Neural progenitor cell (in vitro differentiated cells): ENCODE data around the gene LGALS1. TPM values are rescaled to one million over a fixed set of nuclear protein-coding genes. Genes with fewer than 3 reads are reported as not detected.

ENCODE experiments used
- DNase-seq: peaks from one replicate; pipeline ENCODE4 v3.0.0-alpha.2; 2016; ENCODE audit warnings: low spot score
- H2AFZ ChIP-seq: fragments of 200-600 bp; sonication (generic); replicated peaks from 2 replicates; pipeline ENCODE4 v1.6.1; 2016; ENCODE audit warnings: antibody characterized with exemption
- H3F3A ChIP-seq: fragments of 200-600 bp; sonication (generic); 2 replicates; pipeline ENCODE4 v1.6.1; 2016; ENCODE audit warnings: antibody characterized with exemption, low read depth
- H3K27ac ChIP-seq: fragments of 200-600 bp; sonication (generic); 2 replicates; pipeline ENCODE4 v1.5.1; 2016; ENCODE audit warnings: mild to moderate bottlenecking
- H3K27me3 ChIP-seq: fragments of 200-600 bp; sonication (generic); 2 replicates; pipeline ENCODE4 v1.6.1; 2016; ENCODE audit warnings: mild to moderate bottlenecking, moderate library complexity
- H3K36me3 ChIP-seq: fragments of 200-600 bp; sonication (generic); 2 replicates; pipeline ENCODE4 v1.5.1; 2016
- H3K4me1 ChIP-seq: fragments of 200-600 bp; sonication (generic); 2 replicates; pipeline ENCODE4 v1.6.1; 2016; ENCODE audit warnings: mixed run types
- H3K4me2 ChIP-seq: fragments of 200-600 bp; sonication (generic); 2 replicates; pipeline ENCODE4 v1.6.1; 2016
- H3K4me3 ChIP-seq: fragments of 200-600 bp; sonication (generic); 2 replicates; pipeline ENCODE4 v1.5.1; 2016
- H3K79me2 ChIP-seq: fragments of 200-600 bp; sonication (generic); 2 replicates; pipeline ENCODE4 v1.6.1; 2016; ENCODE audit warnings: low read depth
- H3K9ac ChIP-seq: fragments of 200-600 bp; sonication (generic); 2 replicates; pipeline ENCODE4 v1.6.1; 2016
- H3K9me3 ChIP-seq: fragments of 200-600 bp; sonication (generic); 2 replicates; pipeline ENCODE4 v1.5.1; 2016; ENCODE audit warnings: low read depth
- H4K20me1 ChIP-seq: fragments of 200-600 bp; sonication (generic); 2 replicates; pipeline ENCODE4 v1.6.1; 2016; ENCODE audit warnings: low read depth
- H3K27ac Mint-ChIP-seq: 3 replicates; pipeline ENCODE4 v1.8.0; 2021; ENCODE audit warnings: mixed read lengths
- H3K27me3 Mint-ChIP-seq: 2 replicates; pipeline ENCODE4 v1.8.0; 2022; ENCODE audit warnings: low read depth, mild to moderate bottlenecking, inconsistent platforms, moderate library complexity, mixed read lengths; ENCODE audit not compliant: insufficient read depth
- H3K36me3 Mint-ChIP-seq: 3 replicates; pipeline ENCODE4 v1.8.0; 2021; ENCODE audit warnings: mixed read lengths
- H3K4me1 Mint-ChIP-seq: 3 replicates; pipeline ENCODE4 v1.8.0; 2021; ENCODE audit warnings: mixed read lengths
- H3K4me3 Mint-ChIP-seq: 3 replicates; pipeline ENCODE4 v1.8.0; 2021; ENCODE audit warnings: mild to moderate bottlenecking, moderate library complexity, mixed read lengths
- H3K9me3 Mint-ChIP-seq: 3 replicates; pipeline ENCODE4 v1.8.0; 2020; ENCODE audit warnings: mixed read lengths
- EZH2 ChIP-seq: fragments of 200-600 bp; sonication (generic); IDR thresholded peaks from 2 replicates; pipeline ENCODE4 v1.6.1; 2017; ENCODE audit warnings: antibody characterized with exemption, mild to moderate bottlenecking, moderate library complexity
- EZH2phosphoT487 ChIP-seq: fragments of 200-600 bp; sonication (generic); IDR thresholded peaks from 2 replicates; pipeline ENCODE4 v1.6.1; 2017; ENCODE audit warnings: antibody characterized with exemption
- total RNA-seq: library from RNA; depleted of rRNA; stranded (reverse); fragments of >200 nt; gene quantifications from 2 replicates; pipeline ENCODE4 v1.2.3, GENCODE V29; 2015; ENCODE audit warnings: low replicate concordance
- TF ChIP-seq, protein P1 (sequence below): fragments of 200-600 bp; sonication (generic); IDR thresholded peaks from 2 replicates; pipeline ENCODE4 v1.5.1; 2017; ENCODE audit warnings: antibody characterized with exemption, mild to moderate bottlenecking

The LGALS1 gene
- total RNA-seq, 1 donor from 2014 or later: 14.9 TPM

DNA sequence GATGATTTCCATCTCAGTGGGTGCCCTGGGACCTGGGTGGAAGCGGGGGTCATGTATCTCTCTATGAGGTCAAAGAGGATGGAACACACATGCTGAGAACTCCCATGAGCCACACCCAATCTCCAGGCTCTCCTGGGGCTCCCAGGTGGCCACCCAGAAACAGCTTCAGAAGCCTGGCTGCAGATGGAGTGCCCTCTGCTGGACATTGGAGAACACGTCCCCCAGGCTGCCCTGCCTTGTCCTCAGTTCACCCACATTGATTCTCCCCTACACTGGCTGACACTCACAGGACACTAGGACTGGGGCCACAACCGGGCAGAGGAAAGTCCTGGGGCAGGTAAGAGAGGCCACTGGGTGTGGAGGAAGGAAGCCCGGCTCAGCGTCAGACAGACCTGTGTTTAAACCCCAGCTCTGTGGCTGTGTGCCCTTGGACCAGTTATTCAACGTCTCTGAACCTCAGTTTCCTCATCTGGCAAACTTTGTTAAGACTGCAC is 6.2 kb downstream of the LGALS1 start:
- H3K4me3 Mint-ChIP-seq: no peak overlapping the region
- peak overlapping the region; percentile 37 for H3K27ac Mint-ChIP-seq

DNA sequence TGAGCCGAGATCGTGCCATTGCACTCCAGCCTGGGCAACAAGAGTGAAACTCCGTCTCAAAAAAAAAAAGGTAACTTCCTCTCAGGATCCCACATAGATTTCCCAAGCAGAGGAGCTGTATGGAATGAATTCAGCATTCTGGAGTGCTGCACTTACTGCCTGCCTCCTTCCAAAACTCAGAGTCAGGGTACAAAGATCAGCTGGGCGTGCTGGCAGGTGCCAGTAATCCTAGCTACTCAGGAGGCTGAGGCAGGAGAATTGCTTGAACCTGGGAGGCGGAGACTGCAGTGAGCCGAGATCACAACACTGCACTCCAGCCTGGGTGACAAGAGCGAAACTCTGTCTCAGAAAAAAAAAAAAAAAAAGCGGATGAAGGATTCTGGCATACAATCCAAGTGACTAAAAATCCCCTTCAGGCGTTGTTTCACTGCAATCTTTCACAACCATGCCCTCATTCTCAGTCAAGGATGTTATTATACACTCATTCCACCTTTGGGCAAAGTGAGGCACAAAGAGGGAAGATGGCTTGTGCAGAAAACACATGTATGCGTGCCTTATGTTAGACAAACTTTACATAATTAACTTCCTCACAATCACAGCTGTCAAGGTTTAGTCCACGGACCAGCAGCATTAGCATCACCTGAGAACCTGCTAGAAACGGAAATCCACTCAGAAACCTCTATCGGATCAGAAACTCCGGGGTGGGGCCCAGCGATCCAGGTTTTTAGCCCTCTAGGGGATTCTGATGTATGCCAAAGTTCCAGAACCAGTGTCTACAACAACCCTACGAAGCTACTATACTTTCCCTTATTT is 9.6 kb downstream of the LGALS1 start:
- no peak overlapping the region for H2AFZ ChIP-seq
- Mint-ChIP-seq H3K36me3 (no peaks in the 10 kb centered on the region), H3K9me3 (no peaks in the 10 kb centered on the region)

More for the DNA sequence above, 6.2 kb downstream of the LGALS1 start:
- H3K36me3 Mint-ChIP-seq: no peaks in the 10 kb centered on the region
- Histone ChIP-seq H3K9me3 (no peaks in the 10 kb centered on the region), H3K36me3 (no peaks in the 10 kb centered on the region), H2AFZ (no peak overlapping the region), H3F3A (peaks cover 14% of the 10 kb centered on the region), H3K27ac (no peak overlapping the region), H3K4me3 (no peak overlapping the region), H3K4me1 (no peaks in the 10 kb centered on the region), H4K20me1 (no peaks in the 10 kb centered on the region), H3K9ac (no peak overlapping the region), H3K79me2 (peaks cover 2% of the 10 kb centered on the region), H3K27me3 (no peaks in the 10 kb centered on the region), H3K4me2 (no peak overlapping the region)
- no peaks in the 10 kb centered on the region for H3K9me3 Mint-ChIP-seq
- peaks cover 17% of the 10 kb centered on the region for H3K4me1 Mint-ChIP-seq
- no peaks in the 10 kb centered on the region for H3K27me3 Mint-ChIP-seq
- TF ChIP-seq, protein P1, sequence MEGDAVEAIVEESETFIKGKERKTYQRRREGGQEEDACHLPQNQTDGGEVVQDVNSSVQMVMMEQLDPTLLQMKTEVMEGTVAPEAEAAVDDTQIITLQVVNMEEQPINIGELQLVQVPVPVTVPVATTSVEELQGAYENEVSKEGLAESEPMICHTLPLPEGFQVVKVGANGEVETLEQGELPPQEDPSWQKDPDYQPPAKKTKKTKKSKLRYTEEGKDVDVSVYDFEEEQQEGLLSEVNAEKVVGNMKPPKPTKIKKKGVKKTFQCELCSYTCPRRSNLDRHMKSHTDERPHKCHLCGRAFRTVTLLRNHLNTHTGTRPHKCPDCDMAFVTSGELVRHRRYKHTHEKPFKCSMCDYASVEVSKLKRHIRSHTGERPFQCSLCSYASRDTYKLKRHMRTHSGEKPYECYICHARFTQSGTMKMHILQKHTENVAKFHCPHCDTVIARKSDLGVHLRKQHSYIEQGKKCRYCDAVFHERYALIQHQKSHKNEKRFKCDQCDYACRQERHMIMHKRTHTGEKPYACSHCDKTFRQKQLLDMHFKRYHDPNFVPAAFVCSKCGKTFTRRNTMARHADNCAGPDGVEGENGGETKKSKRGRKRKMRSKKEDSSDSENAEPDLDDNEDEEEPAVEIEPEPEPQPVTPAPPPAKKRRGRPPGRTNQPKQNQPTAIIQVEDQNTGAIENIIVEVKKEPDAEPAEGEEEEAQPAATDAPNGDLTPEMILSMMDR: peak; percentile 88
- no peak for TF ChIP-seq EZH2phosphoT487
- TF ChIP-seq EZH2: no peak
- peak; percentile 89 for DNase-seq

DNA sequence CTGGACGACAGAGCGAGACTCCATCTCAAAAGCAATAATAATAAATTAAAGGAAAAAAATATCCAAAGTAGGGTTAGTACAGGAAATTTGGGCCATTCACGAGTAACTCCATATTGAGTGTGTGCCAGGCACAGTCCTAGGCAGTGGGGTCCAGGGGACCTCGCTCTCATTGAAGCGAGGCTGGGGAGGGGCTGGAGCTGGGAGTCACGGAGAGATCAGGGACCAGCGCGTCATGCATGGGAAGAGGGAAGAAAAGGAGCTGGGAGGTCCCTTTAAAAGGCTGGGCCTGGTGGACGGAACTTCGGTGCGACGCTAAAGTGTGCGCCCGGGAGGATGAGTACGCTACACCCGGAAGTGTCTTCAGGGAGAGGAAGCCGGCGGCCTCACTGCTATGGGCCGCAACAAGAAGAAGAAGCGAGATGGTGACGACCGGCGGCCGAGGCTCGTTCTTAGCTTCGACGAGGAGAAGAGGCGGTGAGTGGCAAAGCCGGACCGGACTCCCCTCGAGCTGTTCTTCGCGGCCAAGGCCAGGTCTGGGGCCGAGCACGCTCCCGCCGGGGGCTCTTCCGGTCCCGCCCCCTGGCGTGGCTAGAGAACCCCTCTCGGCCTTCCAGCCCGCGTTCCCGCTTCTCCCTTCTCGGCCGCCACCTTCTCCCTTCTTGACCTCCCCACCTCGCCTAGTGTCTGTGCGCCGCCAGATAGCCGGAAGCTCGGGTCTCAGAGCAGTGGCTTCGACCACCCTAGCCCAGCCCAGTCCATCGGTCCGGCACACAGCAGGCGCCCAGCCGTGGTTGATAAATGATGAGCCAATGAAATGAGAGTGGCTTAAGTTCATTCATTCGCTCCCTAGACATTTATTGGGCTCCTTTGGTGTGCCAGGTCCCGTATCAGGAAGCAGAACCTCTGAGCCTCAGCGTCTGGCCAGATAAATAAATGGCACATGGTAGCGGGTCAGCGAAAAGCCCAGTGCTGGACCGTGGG is 10.9 kb downstream of the LGALS1 start, which contains the start of gene NOL12:
Gene NOL12 (plus strand): TSS at position 342 of the 981 bp plus-strand sequence. CDS start 50 bp downstream, at position 392.
- peaks cover 2% of the 10 kb centered on the region for H3K36me3 Mint-ChIP-seq
- Histone ChIP-seq H3K27ac (no peak within 1 kb of the TSS), H4K20me1 (no peaks in the 10 kb centered on the region), H3K4me3 (peak within 1 kb of the TSS; percentile 82), H3F3A (no peaks in the 10 kb centered on the region), H3K4me2 (peak within 1 kb of the TSS; percentile 97), H3K36me3 (no peaks in the 10 kb centered on the region), H3K4me1 (no peaks in the 10 kb centered on the region), H3K9me3 (no peaks in the 10 kb centered on the region), H2AFZ (peak within 1 kb of the TSS; percentile 99), H3K79me2 (peaks cover 12% of the 10 kb centered on the region), H3K27me3 (no peaks in the 10 kb centered on the region), H3K9ac (peak within 1 kb of the TSS; percentile 92)
- DNase-seq: peak; percentile 91
- peak within 1 kb of the TSS; percentile 97 for H3K4me3 Mint-ChIP-seq
- TF ChIP-seq, protein P1: no peak
- TF ChIP-seq EZH2phosphoT487 (no peak), EZH2 (no peak)
- H3K4me1 Mint-ChIP-seq: peaks cover 14% of the 10 kb centered on the region
- H3K27me3 Mint-ChIP-seq: no peaks in the 10 kb centered on the region
- H3K9me3 Mint-ChIP-seq: no peaks in the 10 kb centered on the region
- peak within 1 kb of the TSS; percentile 100 for H3K27ac Mint-ChIP-seq

More for the DNA sequence above, 9.6 kb downstream of the LGALS1 start:
- Mint-ChIP-seq H3K4me3 (peak overlapping the region; percentile 97), H3K27ac (no peak overlapping the region), H3K4me1 (peaks cover 14% of the 10 kb centered on the region), H3K27me3 (no peaks in the 10 kb centered on the region)
- no peak for TF ChIP-seq EZH2
- TF ChIP-seq, protein P1: no peak
- no peak for TF ChIP-seq EZH2phosphoT487
- Histone ChIP-seq H3K36me3 (no peaks in the 10 kb centered on the region), H3K4me1 (no peaks in the 10 kb centered on the region), H3K79me2 (peaks cover 12% of the 10 kb centered on the region), H3K4me3 (no peak overlapping the region), H3K9ac (no peak overlapping the region), H3K9me3 (no peaks in the 10 kb centered on the region), H3K4me2 (no peak overlapping the region), H3K27me3 (no peaks in the 10 kb centered on the region), H3F3A (no peaks in the 10 kb centered on the region), H4K20me1 (no peaks in the 10 kb centered on the region), H3K27ac (no peak overlapping the region)
- no peak for DNase-seq
